GM21825 (cell line): ENCODE measurements around the gene FXR1.
"Not testable (repeated sequence)": the region's sequence is repeated elsewhere in the genome, so short reads cannot be mapped to it uniquely, and the experiment has no call there.

ENCODE experiments used
- ATAC-seq: cut with Tn5 transposase; IDR thresholded peaks from one replicate; pipeline ENCODE4 v1.9.1; 2021; ENCODE audit warnings: mild to moderate bottlenecking, moderate library complexity; ENCODE audit not compliant: unreplicated experiment

FXR1 gene

GRCh38 chr3:180932819-180933218, 20.3 kb downstream of the FXR1 start:
- ATAC-seq = no peak

GRCh38 chr3:180934638-180935037, 22.2 kb downstream of the FXR1 start:
- ATAC-seq = no peak

GRCh38 chr3:180940826-180941225, 28.4 kb downstream of the FXR1 start:
- ATAC-seq = no peak

GRCh38 chr3:180947761-180948390, 35.4 kb downstream of the FXR1 start:
- ATAC-seq = no peak

- ATAC-seq = no peak
Measured at GRCh38 chr3:180959691-180960090, 47.2 kb downstream of the FXR1 start.

GRCh38 chr3:180961087-180961486, 48.6 kb downstream of the FXR1 start:
- no peak for ATAC-seq

GRCh38 chr3:180961552-180961951, 49.1 kb downstream of the FXR1 start:
- no peak for ATAC-seq

GRCh38 chr3:180962530-180962929, 50.1 kb downstream of the FXR1 start:
- no peak for ATAC-seq

- ATAC-seq = no peak
Measured at GRCh38 chr3:180970931-180971330, 58.5 kb downstream of the FXR1 start.

GRCh38 chr3:180973543-180973942, 61.1 kb downstream of the FXR1 start:
- ATAC-seq = peak; percentile 67

- no peak for ATAC-seq
Measured at GRCh38 chr3:180974286-180974685, 61.8 kb downstream of the FXR1 start.

- no peak for ATAC-seq
Measured at GRCh38 chr3:180977498-180977897, 65.0 kb downstream of the FXR1 start.

GRCh38 chr3:180979961-180980360, 67.5 kb downstream of the FXR1 start:
- no peak for ATAC-seq

- no peak for ATAC-seq
Measured at GRCh38 chr3:180980611-180981010, 68.1 kb downstream of the FXR1 start.

GRCh38 chr3:180981912-180982311, 69.4 kb downstream of the FXR1 start:
- ATAC-seq = no peak

- ATAC-seq = no peak
Measured at GRCh38 chr3:180983136-180983535, 70.7 kb downstream of the FXR1 start.

- ATAC-seq = not testable (repeated sequence)
Measured at GRCh38 chr3:180986366-180986765, 73.9 kb downstream of the FXR1 start.

GRCh38 chr3:180987344-180987743, 74.9 kb downstream of the FXR1 start:
- no peak for ATAC-seq

GRCh38 chr3:180989291-180990163, 77.1 kb downstream of the FXR1 start, which contains the start of gene DNAJC19:
Gene DNAJC19, minus strand, starts transcription at chr3:180989736. Its CDS starts 134 bp downstream, at chr3:180989602.
- peak; percentile 97 for ATAC-seq

- no peak for ATAC-seq
Measured at GRCh38 chr3:180990505-180990904, 78.0 kb downstream of the FXR1 start.

GRCh38 chr3:180996415-180996932, 84.0 kb downstream of the FXR1 start:
- ATAC-seq = no peak

- not testable (repeated sequence) for ATAC-seq
Measured at GRCh38 chr3:181002331-181002730, 89.9 kb downstream of the FXR1 start.
